Large intestine (tissue), 12 donors: ENCODE results near the gene CPLX1. TPM values are rescaled to one million over a fixed set of nuclear protein-coding genes. Genes with fewer than 3 reads are reported as not detected.

Experiments used
- DNase-seq, 2 donors: peaks; one replicate each; pipeline versions ENCODE4 v3.0.0 to v3.0.0-alpha.2; 2013
- H3K27ac ChIP-seq: one replicate; pipeline ENCODE4 v1.5.1; 2013; ENCODE audit warnings: low read length
- H3K27me3 ChIP-seq: 2 replicates; pipeline ENCODE4 v1.6.1; 2013; ENCODE audit warnings: low read length; ENCODE audit not compliant: control insufficient read depth, insufficient read depth
- H3K36me3 ChIP-seq: 2 replicates; pipeline ENCODE4 v1.6.1; 2013; ENCODE audit warnings: low read length; ENCODE audit not compliant: control insufficient read depth, insufficient read depth
- H3K4me1 ChIP-seq: one replicate; pipeline ENCODE4 v1.6.1; 2013; ENCODE audit warnings: low read length; ENCODE audit not compliant: control insufficient read depth, insufficient read depth
- H3K4me3 ChIP-seq: one replicate; pipeline ENCODE4 v1.5.1; 2013; ENCODE audit warnings: low read length
- H3K9me3 ChIP-seq: one replicate; pipeline ENCODE4 v1.6.1; 2013; ENCODE audit warnings: mild to moderate bottlenecking, low read depth, low read length, moderate library complexity; ENCODE audit not compliant: control insufficient read depth
- WGBS: methylation state at CpG from one replicate; pipeline ENCODE4 v1.1.5; 2013; ENCODE audit warnings: low lambda C conversion rate; ENCODE audit not compliant: insufficient coverage; 5-methylcytosine and 5-hydroxymethylcytosine counted together
- long read RNA-seq, 11 donors: transcript quantifications; one replicate each; lab custom pipeline, GENCODE V29; 2026
- polyA plus RNA-seq: library from polyadenylated mRNA; unstranded; fragments of 120-200 nt; gene quantifications from one replicate; pipeline ENCODE4 v1.2.1, GENCODE V29; 2013

Gene CPLX1
- polyA plus RNA-seq, result 2.8 TPM
- long read RNA-seq, donor 1, partial matches to known transcripts, result 0 of 3 reads
- long read RNA-seq, donor 1, other reads (novel, unspliced or antisense), result 0 of 3 reads
- long read RNA-seq, donor 2, result 0 reads
- long read RNA-seq, donor 3, result 0 reads
- long read RNA-seq, donor 4, result 0 reads
- long read RNA-seq, donor 5, result 0 reads
- long read RNA-seq, donor 6, partial matches to known transcripts, result 0 of 1 reads
- long read RNA-seq, donor 6, other reads (novel, unspliced or antisense), result 0 of 1 reads
- long read RNA-seq, donor 7, result 0 reads
- long read RNA-seq, donor 8, partial matches to known transcripts, result 0 of 2 reads
- long read RNA-seq, donor 8, other reads (novel, unspliced or antisense), result 0 of 2 reads
- long read RNA-seq, donor 9, partial matches to known transcripts, result 0 of 2 reads
- long read RNA-seq, donor 9, other reads (novel, unspliced or antisense), result 0 of 2 reads
- long read RNA-seq, donor 10, result 0 reads
- long read RNA-seq, donor 11, partial matches to known transcripts, result 0 of 2 reads
- long read RNA-seq, donor 11, other reads (novel, unspliced or antisense), result 0 of 2 reads

- peak in 1 of 2 donors; percentile 25 for DNase-seq
- Histone ChIP-seq H3K9me3 (peaks cover 3% of the 10 kb centered on the region), H3K4me1 (peaks cover 5% of the 10 kb centered on the region), H3K27me3 (peaks cover 79% of the 10 kb centered on the region), H3K36me3 (no peaks in the 10 kb centered on the region), H3K4me3 (peak within 1 kb of the TSS; percentile 4), H3K27ac (no peak within 1 kb of the TSS)
- no CpG with 5 or more reads among the region's 61 CpGs for WGBS
These were observed at the start of gene CPLX1 for GRCh38 chr4:825971-826330. Gene CPLX1 (minus strand): TSS chr4:826129. CDS start chr4:824522, 1,607 bp downstream.

GRCh38 chr4:874971-875817, 49.3 kb upstream of the CPLX1 start:
- H3K36me3 ChIP-seq, result peaks cover 78% of the 10 kb centered on the region
- WGBS, result 97% methylated on average over 5 of the region's 17 CpGs

GRCh38 chr4:874056-874455, 48.1 kb upstream of the CPLX1 start:
- Histone ChIP-seq H3K27ac (no peak overlapping the region), H3K4me3 (no peak overlapping the region), H3K27me3 (no peaks in the 10 kb centered on the region), H3K4me1 (no peaks in the 10 kb centered on the region), H3K36me3 (peaks cover 71% of the 10 kb centered on the region), H3K9me3 (no peaks in the 10 kb centered on the region)
- no CpG with 5 or more reads among the region's 9 CpGs for WGBS
- DNase-seq, result no peak

More at GRCh38 chr4:874971-875817, 49.3 kb upstream of the CPLX1 start:
- Histone ChIP-seq H3K27ac (no peak overlapping the region), H3K27me3 (no peaks in the 10 kb centered on the region), H3K4me3 (no peak overlapping the region), H3K4me1 (no peaks in the 10 kb centered on the region), H3K9me3 (no peaks in the 10 kb centered on the region)
- peak in 1 of 2 donors; percentile 29 for DNase-seq

GRCh38 chr4:872241-872981, 46.5 kb upstream of the CPLX1 start:
- H3K36me3 ChIP-seq, result peaks cover 75% of the 10 kb centered on the region
- H3K27me3 ChIP-seq, result no peaks in the 10 kb centered on the region
- H3K27ac ChIP-seq, result no peak overlapping the region
- no CpG with 5 or more reads among the region's 43 CpGs for WGBS
- H3K9me3 ChIP-seq, result no peaks in the 10 kb centered on the region
- DNase-seq, result no peak
- no peaks in the 10 kb centered on the region for H3K4me1 ChIP-seq
- no peak overlapping the region for H3K4me3 ChIP-seq

GRCh38 chr4:871484-871883, 45.6 kb upstream of the CPLX1 start:
- no peak for DNase-seq
- Histone ChIP-seq H3K36me3 (peaks cover 75% of the 10 kb centered on the region), H3K9me3 (peaks cover 4% of the 10 kb centered on the region), H3K27me3 (no peaks in the 10 kb centered on the region), H3K4me1 (no peaks in the 10 kb centered on the region), H3K4me3 (no peak overlapping the region), H3K27ac (no peak overlapping the region)
- WGBS, result no CpG with 5 or more reads among the region's 9 CpGs

- H3K4me1 ChIP-seq, result no peaks in the 10 kb centered on the region
- H3K27ac ChIP-seq, result no peak overlapping the region
- DNase-seq, result no peak
- H3K36me3 ChIP-seq, result peaks cover 73% of the 10 kb centered on the region
- WGBS, result no CpG with 5 or more reads among the region's 20 CpGs
- peaks cover 4% of the 10 kb centered on the region for H3K9me3 ChIP-seq
- H3K4me3 ChIP-seq, result no peak overlapping the region
- no peaks in the 10 kb centered on the region for H3K27me3 ChIP-seq
These were observed 45.0 kb upstream of the CPLX1 start for GRCh38 chr4:870951-871350.

- H3K27ac ChIP-seq, result no peak overlapping the region
- H3K27me3 ChIP-seq, result no peaks in the 10 kb centered on the region
- H3K4me3 ChIP-seq, result no peak overlapping the region
- peaks cover 4% of the 10 kb centered on the region for H3K9me3 ChIP-seq
- no peak for DNase-seq
- no peaks in the 10 kb centered on the region for H3K4me1 ChIP-seq
- H3K36me3 ChIP-seq, result peaks cover 75% of the 10 kb centered on the region
- no CpG with 5 or more reads among the region's 15 CpGs for WGBS
These were observed 43.8 kb upstream of the CPLX1 start for GRCh38 chr4:869776-870175.

GRCh38 chr4:868421-868820, 42.5 kb upstream of the CPLX1 start:
- no CpG with 5 or more reads among the region's 21 CpGs for WGBS
- H3K27ac ChIP-seq, result no peak overlapping the region
- no peaks in the 10 kb centered on the region for H3K4me1 ChIP-seq
- H3K9me3 ChIP-seq, result peaks cover 10% of the 10 kb centered on the region
- DNase-seq, result no peak
- peaks cover 76% of the 10 kb centered on the region for H3K36me3 ChIP-seq
- H3K27me3 ChIP-seq, result no peaks in the 10 kb centered on the region
- H3K4me3 ChIP-seq, result no peak overlapping the region

GRCh38 chr4:867526-868250, 41.8 kb upstream of the CPLX1 start:
- H3K36me3 ChIP-seq, result peaks cover 83% of the 10 kb centered on the region

More at GRCh38 chr4:867526-868250, 41.8 kb upstream of the CPLX1 start:
- WGBS, result no CpG with 5 or more reads among the region's 26 CpGs
- H3K4me3 ChIP-seq, result no peak overlapping the region
- DNase-seq, result no peak
- no peaks in the 10 kb centered on the region for H3K4me1 ChIP-seq
- no peaks in the 10 kb centered on the region for H3K27me3 ChIP-seq
- peaks cover 10% of the 10 kb centered on the region for H3K9me3 ChIP-seq
- H3K27ac ChIP-seq, result no peak overlapping the region
